OCI-LY1 (cell line): ENCODE results near the gene SLC18B1.

Experiments used
- CTCF ChIP-seq: fragments of 200-600 bp; sonication (generic), shearing (Covaris generic); IDR thresholded peaks from 2 replicates; pipeline ENCODE4 v1.5.1; 2017; ENCODE audit warnings: mild to moderate bottlenecking, antibody characterized with exemption, low read length, moderate library complexity, mixed read lengths
- EZH2 ChIP-seq: fragments of 200-600 bp; sonication (generic), shearing (Covaris generic); IDR thresholded peaks from 2 replicates; pipeline ENCODE4 v1.8.0; 2017; ENCODE audit warnings: borderline replicate concordance, mixed run types, mild to moderate bottlenecking, antibody characterized with exemption, low read length, moderate library complexity, mixed read lengths

GRCh38 chr6:132748446-132748845, 50.0 kb downstream of the SLC18B1 start:
- TF ChIP-seq CTCF (no peak), EZH2 (no peak)
